Activated CD8-positive, alpha-beta T cell treated with anti-CD3 and anti-CD28 coated beads, Interleukin-2, amount 10 ng/mL, durations not matched to agents 7 days and 5 days (primary cell): Measurements from ENCODE around the gene PPEF2. TPM values are rescaled to one million over a fixed set of nuclear protein-coding genes. Genes with fewer than 3 reads are reported as not detected.

Source experiments
- ATAC-seq: fragments of 150-1000 bp; cut with Tn5 transposase; one replicate; pipeline ENCODE4 v1.10.0; 2021; ENCODE audit warnings: moderate library complexity
- CTCF ChIA-PET: fragments of 350-600 bp; sonication (Branson Sonifier 250); formaldehyde crosslinking; loops from one replicate; lab custom pipeline; 2021; ENCODE audit warnings: antibody characterized with exemption; lab: Charles Lee
- POLR2A ChIA-PET: fragments of 350-600 bp; sonication (Branson Sonifier 250); formaldehyde crosslinking; loops from one replicate; lab custom pipeline; 2021; ENCODE audit warnings: antibody characterized with exemption; lab: Charles Lee
- DNase-seq: peaks from one replicate; pipeline ENCODE4 v3.0.0-alpha.2; 2020
- H3K27ac Mint-ChIP-seq: one replicate; pipeline ENCODE4 v1.8.0; 2021; ENCODE audit warnings: mild to moderate bottlenecking, mixed read lengths
- H3K27me3 Mint-ChIP-seq: one replicate; pipeline ENCODE4 v1.8.0; 2021; ENCODE audit warnings: low read depth, mixed read lengths
- H3K36me3 Mint-ChIP-seq: one replicate; pipeline ENCODE4 v1.8.0; 2021; ENCODE audit warnings: low read depth, mixed read lengths
- H3K4me1 Mint-ChIP-seq: one replicate; pipeline ENCODE4 v1.8.0; 2021; ENCODE audit warnings: low read depth, mixed read lengths
- H3K4me3 Mint-ChIP-seq: one replicate; pipeline ENCODE4 v1.8.0; 2021; ENCODE audit warnings: mild to moderate bottlenecking, mixed read lengths
- H3K9me3 Mint-ChIP-seq: one replicate; pipeline ENCODE4 v1.8.0; 2022; ENCODE audit warnings: mixed read lengths; ENCODE audit not compliant: insufficient read depth
- total RNA-seq, 2 experiments: library from RNA; stranded (reverse); gene quantifications; one replicate each; pipeline ENCODE4 v1.2.3, GENCODE V29; 2021

PPEF2 gene
- total RNA-seq, 2 experiments from 2014 or later, result 0.65 TPM; not detected in 1

DNA sequence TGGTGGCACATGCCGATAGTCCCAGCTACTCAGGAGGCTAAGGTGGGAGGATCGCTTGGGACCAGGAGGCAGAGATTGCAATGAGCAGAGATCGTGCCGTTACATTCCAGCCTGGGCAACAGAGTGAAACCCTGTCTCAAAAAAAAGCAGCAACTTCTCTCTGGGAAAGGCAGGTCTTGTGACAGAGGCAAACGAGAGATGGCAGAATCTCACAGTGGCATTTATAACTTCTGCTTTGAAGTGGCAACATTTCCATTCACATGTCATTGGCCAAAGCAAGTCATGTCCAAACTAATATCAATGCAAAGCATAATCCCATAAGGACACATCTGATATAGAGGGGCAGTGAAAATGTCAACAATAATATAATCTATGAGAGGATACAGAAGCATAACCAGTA is 79.8 kb downstream of the PPEF2 start:
- H3K9me3 Mint-ChIP-seq, result no peaks in the 10 kb centered on the region
- ChIA-PET POLR2A (no interaction called here), CTCF (no interaction called here)

DNA sequence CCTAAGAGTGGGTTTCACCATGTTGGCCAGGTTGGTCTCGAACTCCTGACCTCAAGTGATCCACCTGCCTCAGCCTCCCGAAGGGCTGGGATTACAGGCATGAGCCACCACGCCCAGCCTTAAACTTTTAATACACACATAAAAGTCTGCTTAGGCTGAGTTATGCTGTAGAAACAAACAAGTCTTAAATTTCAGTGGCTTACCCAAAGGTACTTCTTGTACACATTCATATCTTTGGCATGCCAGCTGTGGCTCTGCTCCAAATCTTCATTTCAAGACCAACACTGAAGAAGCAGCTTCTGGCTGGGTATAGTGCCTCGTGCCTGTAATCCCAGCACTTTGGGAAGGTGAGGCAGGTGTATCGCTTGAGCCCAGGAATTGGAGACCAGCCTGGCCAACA is 80.3 kb downstream of the PPEF2 start:
- ATAC-seq (no peak), DNase-seq (no peak)
- ChIA-PET POLR2A (no interaction called here), CTCF (no interaction called here)
- Mint-ChIP-seq H3K27ac (no peak overlapping the region), H3K27me3 (peaks cover 2% of the 10 kb centered on the region), H3K9me3 (no peaks in the 10 kb centered on the region), H3K4me3 (no peak overlapping the region), H3K36me3 (no peaks in the 10 kb centered on the region), H3K4me1 (no peaks in the 10 kb centered on the region)

More for the DNA sequence above, 79.8 kb downstream of the PPEF2 start:
- Mint-ChIP-seq H3K4me1 (no peaks in the 10 kb centered on the region), H3K27ac (no peak overlapping the region), H3K36me3 (no peaks in the 10 kb centered on the region), H3K27me3 (peaks cover 2% of the 10 kb centered on the region), H3K4me3 (no peak overlapping the region)
- ATAC-seq, result no peak
- DNase-seq, result no peak

DNA sequence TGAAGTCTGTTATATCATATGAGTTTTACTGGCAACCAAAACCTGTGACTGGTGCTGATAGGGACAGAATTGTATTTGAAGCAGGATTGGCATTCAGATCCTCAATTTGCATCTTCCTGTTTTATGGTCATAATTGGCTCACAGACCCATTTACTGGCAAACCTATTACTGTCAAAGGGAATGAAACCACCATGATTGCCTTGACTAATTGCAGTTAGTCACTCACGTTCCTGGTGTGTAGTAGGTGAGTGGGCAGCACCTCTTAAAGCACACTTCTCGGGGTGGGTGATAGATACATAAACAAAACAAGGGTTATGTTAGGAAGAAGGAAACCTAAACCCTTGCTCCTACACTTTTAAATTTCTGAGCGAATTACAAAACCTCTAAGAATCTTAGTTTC is 81.0 kb downstream of the PPEF2 start:
- Mint-ChIP-seq H3K36me3 (peaks cover 3% of the 10 kb centered on the region), H3K9me3 (no peaks in the 10 kb centered on the region), H3K4me3 (no peak overlapping the region), H3K27me3 (peaks cover 2% of the 10 kb centered on the region), H3K4me1 (no peaks in the 10 kb centered on the region), H3K27ac (no peak overlapping the region)
- no peak for DNase-seq
- ChIA-PET CTCF (no interaction called here), POLR2A (no interaction called here)
- ATAC-seq, result no peak

DNA sequence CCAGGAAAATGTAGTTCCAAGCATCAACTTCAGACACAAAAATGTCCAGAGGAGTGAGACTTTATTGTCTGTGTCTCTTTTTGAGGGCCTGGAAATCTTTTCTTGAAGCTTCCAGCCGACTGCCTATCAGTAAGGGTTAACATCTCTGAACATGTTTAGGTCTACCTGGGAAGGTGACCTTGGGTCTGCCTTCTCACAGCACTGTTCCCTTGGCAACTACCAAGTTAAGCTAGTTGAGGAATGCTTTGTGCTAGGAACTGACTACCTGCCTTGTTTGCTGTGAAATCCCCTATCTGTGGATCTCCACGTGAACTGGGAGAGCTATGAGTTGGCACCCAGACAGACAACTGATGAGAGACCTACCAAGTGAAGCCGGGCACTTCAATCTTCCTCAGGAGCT is 81.6 kb downstream of the PPEF2 start:
- no peak overlapping the region for H3K4me3 Mint-ChIP-seq
- no peak for ATAC-seq
- peaks cover 2% of the 10 kb centered on the region for H3K27me3 Mint-ChIP-seq
- H3K4me1 Mint-ChIP-seq, result no peaks in the 10 kb centered on the region
- H3K36me3 Mint-ChIP-seq, result peaks cover 4% of the 10 kb centered on the region
- ChIA-PET POLR2A (no interaction called here), CTCF (no interaction called here)
- H3K9me3 Mint-ChIP-seq, result no peaks in the 10 kb centered on the region
- DNase-seq, result no peak
- no peak overlapping the region for H3K27ac Mint-ChIP-seq

DNA sequence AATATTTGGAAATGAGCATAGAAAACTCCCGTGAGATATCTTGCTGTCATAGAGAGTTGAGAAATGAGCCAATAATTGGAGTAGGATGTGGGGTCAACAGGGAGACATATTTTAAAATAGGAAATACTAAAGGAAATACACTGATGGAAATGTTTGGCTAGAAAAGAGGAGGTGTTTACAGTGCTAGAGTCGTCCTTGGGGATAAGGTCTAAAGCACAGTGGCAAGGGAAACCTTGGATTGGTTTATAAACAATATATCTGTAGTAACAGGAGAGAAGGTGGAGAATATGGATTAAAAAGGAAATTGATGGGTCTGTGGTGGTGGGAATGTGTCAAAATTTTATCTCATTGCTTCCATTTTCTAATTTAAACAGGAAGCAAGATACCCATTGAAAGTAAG is 82.1 kb downstream of the PPEF2 start:
- ChIA-PET CTCF (no interaction called here), POLR2A (no interaction called here)
- no peak overlapping the region for H3K27ac Mint-ChIP-seq
- ATAC-seq (no peak), DNase-seq (no peak)
- no peaks in the 10 kb centered on the region for H3K4me1 Mint-ChIP-seq
- H3K27me3 Mint-ChIP-seq, result peaks cover 2% of the 10 kb centered on the region
- no peak overlapping the region for H3K4me3 Mint-ChIP-seq
- peaks cover 9% of the 10 kb centered on the region for H3K36me3 Mint-ChIP-seq
- no peaks in the 10 kb centered on the region for H3K9me3 Mint-ChIP-seq

GRCh38 chr4:75819121-75819520 is 83.1 kb downstream of the PPEF2 start:
- ATAC-seq, result no peak
- no peak for DNase-seq

GRCh38 chr4:75817901-75818300 is 84.4 kb downstream of the PPEF2 start:
- Mint-ChIP-seq H3K27ac (no peak overlapping the region), H3K4me3 (no peak overlapping the region), H3K27me3 (no peaks in the 10 kb centered on the region), H3K4me1 (no peaks in the 10 kb centered on the region), H3K36me3 (peaks cover 20% of the 10 kb centered on the region), H3K9me3 (no peaks in the 10 kb centered on the region)
- ATAC-seq (no peak), DNase-seq (no peak)
- ChIA-PET POLR2A (no interaction called here), CTCF (no interaction called here)

More at GRCh38 chr4:75819121-75819520, 83.1 kb downstream of the PPEF2 start:
- Mint-ChIP-seq H3K9me3 (no peaks in the 10 kb centered on the region), H3K36me3 (peaks cover 18% of the 10 kb centered on the region), H3K27ac (no peak overlapping the region), H3K4me1 (no peaks in the 10 kb centered on the region), H3K4me3 (no peak overlapping the region), H3K27me3 (no peaks in the 10 kb centered on the region)
- CTCF ChIA-PET, result no interaction called here
- POLR2A ChIA-PET, result no interaction called here

Other genes with a start within 250 kb of the PPEF2 start
- 100 to 1,000 TPM; 173 to 178 TPM for gene G3BP2, start 229.0 kb downstream of the PPEF2 start, total RNA-seq
- gene USO1, start 177.9 kb downstream of the PPEF2 start, total RNA-seq, result 10 to 100 TPM; 32.5 to 37.5 TPM
- 10 to 100 TPM; 31.7 to 33.7 TPM for gene NAAA, start 38.6 kb upstream of the PPEF2 start, total RNA-seq
- 10 to 100 TPM; 44.8 to 45.6 TPM for gene SDAD1, start 88.5 kb upstream of the PPEF2 start, total RNA-seq
- gene CXCL9, start 105.1 kb upstream of the PPEF2 start, total RNA-seq, result not detected
- not detected for gene CXCL10, start 121.0 kb upstream of the PPEF2 start, total RNA-seq
- gene CXCL11, start 133.6 kb upstream of the PPEF2 start, total RNA-seq, result not detected
- not detected for gene ART3, start 172.3 kb upstream of the PPEF2 start, total RNA-seq
- gene NUP54, start 245.9 kb upstream of the PPEF2 start, total RNA-seq, result 10 to 100 TPM; 56.8 to 64.1 TPM